GM12891 (cell line): ENCODE data around the gene NRBP1. TPM values are rescaled to one million over a fixed set of nuclear protein-coding genes. Genes with fewer than 3 reads are reported as not detected.

Experiments used
- DNase-seq: peaks from one replicate; pipeline ENCODE4 v3.0.0; 2011; ENCODE audit warnings: low spot score; ENCODE audit not compliant: insufficient read length
- FAIRE-seq: peaks from 2 replicates; lab custom pipeline; 2011; peaks lifted over from hg19 to GRCh38; lab: Jason Lieb, UNC
- PAX5 ChIP-seq: IDR thresholded peaks from 2 replicates; pipeline ENCODE4 v1.6.1; 2011; ENCODE audit warnings: low read length, moderate library complexity, mild to moderate bottlenecking; ENCODE audit not compliant: insufficient read depth, severe bottlenecking
- POLR2A ChIP-seq: IDR thresholded peaks from 2 replicates; pipeline ENCODE4 v1.6.1; 2011; ENCODE audit warnings: low read depth, low read length, control low read depth
- POLR2AphosphoS5 ChIP-seq: IDR thresholded peaks from 2 replicates; pipeline ENCODE4 v1.6.1; 2011; ENCODE audit warnings: low read depth, low read length, control low read depth
- POU2F2 ChIP-seq: IDR thresholded peaks from 2 replicates; pipeline ENCODE4 v1.6.1; 2011; ENCODE audit warnings: low read depth, mild to moderate bottlenecking, control low read depth, low read length, moderate library complexity
- SPI1 ChIP-seq: IDR thresholded peaks from 2 replicates; pipeline ENCODE4 v1.6.1; 2011; ENCODE audit warnings: low read depth, low read length, control low read depth
- TAF1 ChIP-seq: IDR thresholded peaks from 2 replicates; pipeline ENCODE4 v1.6.1; 2011; ENCODE audit warnings: low read depth, low read length, control low read depth
- polyA plus RNA-seq: library from polyadenylated mRNA; unstranded; fragments of >200 nt; gene quantifications from one replicate; pipeline ENCODE4 v1.2.1, GENCODE V29; 2012; ENCODE audit warnings: low read depth, missing spikeins, inconsistent platforms; ENCODE audit not compliant: missing spikeins

NRBP1 gene
- 56.6 TPM for polyA plus RNA-seq

DNA sequence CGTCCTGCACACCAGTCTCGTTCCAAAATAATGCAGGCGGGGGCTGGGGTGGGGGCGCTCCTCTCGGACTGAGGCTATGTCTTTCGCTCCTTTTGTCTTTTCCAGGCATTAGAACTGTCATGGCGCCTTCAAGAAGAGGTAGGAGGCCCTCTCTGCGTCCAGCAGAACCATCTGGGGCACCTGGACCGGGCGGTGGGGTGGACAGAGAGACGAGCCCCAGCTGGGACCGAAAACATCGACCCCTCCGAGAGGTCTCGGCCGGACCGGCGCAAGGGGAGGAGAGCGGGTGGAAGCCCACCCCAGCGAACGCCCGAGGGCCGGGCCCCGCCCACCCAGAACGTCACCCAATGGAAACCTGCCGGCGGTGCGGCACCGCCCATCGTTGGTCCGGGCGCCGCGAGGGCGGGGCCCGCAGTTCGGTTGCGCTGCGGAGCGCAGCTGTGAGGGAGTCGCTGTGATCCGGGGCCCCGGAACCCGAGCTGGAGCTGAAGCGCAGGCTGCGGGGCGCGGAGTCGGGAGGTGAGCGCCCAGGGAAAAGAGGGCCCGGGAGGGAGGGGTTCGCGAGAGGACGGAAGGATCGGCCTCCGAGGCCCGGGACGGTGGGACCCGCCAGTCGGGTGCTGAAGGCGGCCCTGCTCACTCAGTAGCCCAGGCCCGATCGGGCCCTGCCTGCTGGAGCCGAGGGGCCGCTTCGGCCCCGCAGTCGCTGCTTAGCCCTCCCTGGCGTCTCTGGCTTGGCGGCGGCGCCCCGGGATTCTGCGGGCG lies at the start of gene NRBP1:
TSS of gene NRBP1 (plus strand) at position 419 of the 765 bp plus-strand sequence. CDS start 4,643 bp downstream, outside the sequence.
- FAIRE-seq (peak; percentile 93), DNase-seq (peak; percentile 84)
- peak; percentile 33; the same call in 1 of the 2 replicates for TF ChIP-seq POU2F2
- TF ChIP-seq TAF1 = peak; percentile 69; the same call in 1 of the 2 replicates
- TF ChIP-seq POLR2A = peak; percentile 80
- peak; percentile 54 for TF ChIP-seq PAX5
- TF ChIP-seq SPI1 = no peak
- TF ChIP-seq POLR2AphosphoS5 = peak; percentile 72; the same call in 1 of the 2 replicates

DNA sequence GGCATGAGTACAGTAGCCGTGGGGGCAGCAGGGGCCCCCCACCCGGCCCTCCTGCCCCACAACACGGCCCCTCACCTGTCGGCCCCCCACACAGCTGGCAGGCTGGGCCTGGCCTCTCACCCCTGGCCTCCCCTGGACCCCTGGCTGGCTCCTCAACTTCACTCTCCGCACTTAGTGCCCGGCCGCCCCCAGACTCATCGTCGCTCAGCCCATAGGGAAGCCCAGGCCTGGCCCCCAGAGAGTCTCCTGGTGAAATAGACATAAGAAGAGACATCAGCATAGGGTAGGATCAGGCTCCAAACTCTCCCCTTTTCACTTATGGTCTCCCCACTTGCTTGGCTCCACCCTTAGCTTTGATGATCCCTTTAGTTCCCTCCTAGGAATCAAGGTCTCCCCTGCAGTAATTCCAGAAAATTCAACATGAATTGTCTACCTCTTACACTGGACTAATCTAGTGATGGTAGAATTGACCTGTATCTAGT lies 49.6 kb upstream of the NRBP1 start:
- DNase-seq (no peak), FAIRE-seq (no peak)
- TF ChIP-seq TAF1 = no peak
- no peak for TF ChIP-seq PAX5
- TF ChIP-seq POU2F2 = no peak
- no peak for TF ChIP-seq POLR2A
- no peak for TF ChIP-seq SPI1
- no peak for TF ChIP-seq POLR2AphosphoS5

DNA sequence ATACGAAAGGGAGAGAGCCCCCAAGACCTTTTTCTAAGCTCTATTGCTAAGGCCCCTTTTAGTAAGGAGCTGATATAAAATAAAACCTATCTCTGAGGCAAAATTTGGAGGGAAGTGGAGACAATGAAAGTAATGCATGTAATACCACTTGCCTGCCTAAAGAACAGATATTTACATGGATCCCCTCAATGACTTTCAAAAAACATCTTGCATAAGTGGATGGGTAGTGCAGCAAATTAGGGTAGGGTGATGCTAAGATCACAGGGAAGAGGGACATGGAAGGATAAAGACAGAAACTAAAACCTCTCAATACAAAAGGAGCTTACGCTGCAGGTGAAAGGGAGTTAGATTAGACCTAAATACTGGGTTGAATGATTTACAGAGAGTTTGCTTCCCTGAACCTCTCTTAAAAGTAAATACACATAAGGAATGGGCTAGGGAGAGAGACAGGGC lies 49.0 kb upstream of the NRBP1 start:
- TF ChIP-seq POLR2AphosphoS5 = no peak
- no peak for TF ChIP-seq SPI1
- no peak for TF ChIP-seq TAF1
- no peak for TF ChIP-seq POU2F2
- no peak for TF ChIP-seq POLR2A
- TF ChIP-seq PAX5 = no peak
- FAIRE-seq (no peak), DNase-seq (no peak)

DNA sequence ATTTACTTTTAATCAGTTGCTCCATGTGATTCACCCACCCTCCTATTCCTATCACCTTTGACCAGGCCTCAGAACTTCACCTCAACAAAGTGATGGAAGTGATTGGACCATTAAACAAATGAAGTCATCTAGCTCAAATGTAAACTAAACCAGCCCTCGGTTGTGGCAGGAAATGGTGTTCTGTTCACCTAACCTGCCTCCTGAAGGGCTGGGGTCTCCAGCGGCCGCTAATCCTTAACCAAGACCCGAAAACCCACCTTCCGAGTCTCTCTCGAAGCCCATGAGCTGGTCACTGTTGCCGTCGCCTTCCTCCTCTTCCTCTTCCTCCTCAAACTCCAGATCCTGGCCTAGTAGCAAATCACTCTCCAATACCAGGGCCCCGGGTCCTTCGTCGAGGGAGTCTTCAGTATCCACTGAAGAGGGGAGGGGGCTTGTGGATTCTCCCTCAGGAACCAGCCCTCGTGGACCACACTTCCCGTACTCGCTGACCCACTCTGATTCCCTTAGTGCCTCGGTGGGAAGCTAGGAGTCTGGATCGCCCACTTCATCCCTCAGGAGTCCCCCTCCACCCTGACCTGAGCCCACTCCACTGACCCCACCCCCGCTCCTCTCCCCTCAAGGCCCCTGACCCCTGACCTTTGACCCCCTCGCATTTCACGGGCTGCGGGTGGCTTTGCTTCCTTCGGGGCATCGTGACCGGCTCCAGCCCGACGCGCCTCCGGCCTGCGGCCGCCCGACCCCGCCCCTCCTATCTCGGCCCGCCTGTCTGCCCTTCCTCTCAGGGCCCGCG lies 48.4 kb upstream of the NRBP1 start:
- DNase-seq = no peak
- TF ChIP-seq PAX5 = no peak
- TF ChIP-seq SPI1 = no peak
- no peak for TF ChIP-seq TAF1
- no peak; the same call in 1 of the 2 replicates for TF ChIP-seq POLR2AphosphoS5
- no peak for TF ChIP-seq POLR2A
- TF ChIP-seq POU2F2 = no peak
- FAIRE-seq = peak; percentile 16

DNA sequence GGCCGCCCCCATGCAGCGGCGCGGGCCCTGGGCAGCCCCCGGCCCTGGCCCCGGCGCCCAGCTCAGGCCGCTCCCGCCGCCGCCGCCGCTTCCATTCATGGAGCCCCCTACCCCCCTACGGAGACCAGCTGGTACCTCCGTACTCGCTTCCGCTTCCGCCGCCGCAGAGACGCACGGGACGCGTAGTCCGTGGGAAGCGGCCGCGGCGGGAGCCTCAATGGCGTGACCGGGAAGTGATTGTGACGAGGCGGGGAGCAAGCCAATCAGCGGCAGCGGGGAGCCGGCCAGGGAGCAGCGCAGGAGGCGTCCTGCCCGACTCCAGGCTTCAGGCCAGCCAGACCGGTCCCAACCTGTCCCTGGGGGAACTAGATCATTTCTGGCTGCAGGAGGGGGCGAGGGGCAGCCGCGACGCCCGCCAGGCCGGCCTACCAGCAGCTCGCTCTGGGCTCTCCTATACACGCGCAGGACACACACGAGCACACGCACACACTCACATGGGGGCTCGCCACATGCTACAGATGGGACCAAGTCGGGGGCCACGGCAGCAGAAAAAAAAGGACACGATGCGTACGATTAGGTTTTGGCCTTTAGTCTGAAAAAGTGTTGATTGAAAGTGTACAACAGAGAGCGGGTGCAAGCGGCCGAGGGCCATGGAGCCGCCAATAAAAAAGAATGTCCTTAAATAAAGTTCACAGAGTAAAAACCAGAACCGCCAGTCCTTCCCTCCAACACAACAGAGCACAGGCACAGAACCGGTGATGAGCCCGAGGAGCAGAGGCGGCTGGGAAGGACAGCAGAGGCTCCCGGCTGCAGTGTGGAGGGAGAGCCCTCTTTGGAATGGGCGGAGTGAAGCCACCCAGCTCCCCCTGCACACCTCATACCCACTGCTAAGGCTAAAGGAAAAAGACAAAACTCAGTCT lies 47.5 kb upstream of the NRBP1 start, which contains the start of gene ZNF513:
TSS of gene ZNF513 (minus strand) at position 109 of the 920 bp plus-strand sequence. CDS start 208 bp downstream, outside the sequence.
- TF ChIP-seq POLR2A (peak; percentile 69), TAF1 (peak; percentile 72), SPI1 (0 out of 2 replicates have a peak, but pooled peaks have one; percentile 2), POU2F2 (peak; percentile 13; the same call in 1 of the 2 replicates), PAX5 (no peak), POLR2AphosphoS5 (peak; percentile 81; the same call in 1 of the 2 replicates)

DNA sequence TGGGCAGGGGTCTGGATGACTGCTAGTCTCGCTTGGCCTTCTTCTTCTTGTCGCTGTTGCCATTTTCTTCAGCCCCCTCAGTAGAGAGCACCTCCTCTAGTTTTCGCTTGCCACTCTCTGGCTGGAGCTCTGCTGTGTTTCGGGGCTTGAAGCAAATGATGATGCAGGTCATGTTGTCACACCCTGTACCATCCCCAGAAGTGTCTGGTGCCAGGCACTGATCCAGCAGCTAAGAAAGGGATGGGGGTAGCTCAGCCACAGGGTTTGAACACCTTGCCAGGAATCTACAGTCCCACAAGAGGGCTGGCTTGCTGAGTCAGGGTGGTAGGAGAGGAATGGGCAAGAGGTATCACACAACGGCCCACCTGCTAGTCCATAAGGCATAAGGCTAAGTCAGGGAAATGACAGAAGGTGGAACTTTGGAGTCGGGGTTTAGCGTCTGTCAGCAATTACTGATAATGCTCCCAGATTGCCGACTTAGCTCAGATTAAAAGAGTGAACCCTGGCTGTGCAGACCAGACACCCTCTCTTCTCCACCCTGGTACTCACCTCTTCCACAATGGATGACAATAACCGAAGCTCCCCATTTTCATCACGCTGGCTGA lies 46.8 kb upstream of the NRBP1 start:
- no peak for DNase-seq
- no peak for TF ChIP-seq POU2F2
- no peak for TF ChIP-seq POLR2AphosphoS5
- TF ChIP-seq POLR2A = no peak
- TF ChIP-seq TAF1 = no peak
- no peak for TF ChIP-seq SPI1
- no peak for TF ChIP-seq PAX5
- peak; percentile 16 for FAIRE-seq

More for the DNA sequence above, 47.5 kb upstream of the NRBP1 start, which contains the start of gene ZNF513:
- FAIRE-seq (peak; percentile 100), DNase-seq (peak; percentile 94)

DNA sequence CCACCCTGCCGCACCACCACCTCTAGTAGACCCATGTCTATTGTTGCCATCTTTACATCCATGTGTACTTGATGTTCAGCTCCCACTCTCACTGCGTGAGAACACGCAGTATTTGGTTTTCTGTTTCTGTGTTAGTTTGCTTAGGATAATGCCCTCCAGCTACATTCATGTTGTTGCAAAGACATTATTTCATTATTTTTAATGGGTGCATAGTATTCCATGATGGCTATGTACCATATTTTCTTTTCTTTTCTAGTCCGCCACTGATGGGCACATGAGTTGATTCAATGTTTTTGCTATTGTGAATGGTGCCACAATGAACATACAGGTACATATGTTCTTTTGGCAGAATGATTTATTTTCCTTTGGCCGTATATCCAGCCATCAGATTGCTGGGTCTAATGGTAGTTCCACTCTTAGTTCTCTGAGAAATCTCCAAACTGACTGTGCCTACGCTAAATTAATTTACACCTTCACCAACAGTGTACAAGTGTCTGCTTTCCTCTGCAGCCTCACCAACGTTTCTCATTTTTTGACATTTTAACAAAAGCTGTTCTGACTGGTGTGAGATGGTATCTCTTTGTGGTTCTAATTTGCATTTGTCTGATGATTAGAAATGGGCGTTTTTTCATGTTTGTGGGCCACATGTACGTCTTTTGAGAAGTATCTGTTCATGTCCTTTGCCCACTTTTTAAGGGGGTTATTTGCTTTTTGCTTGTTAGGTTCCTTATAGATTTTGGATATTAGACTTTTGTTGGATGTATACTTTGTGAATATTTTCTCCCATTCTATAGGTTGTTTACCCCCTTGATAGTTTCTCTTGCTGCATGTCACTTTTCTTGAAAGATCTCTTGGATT lies 37.4 kb upstream of the NRBP1 start:
- no peak for DNase-seq
- TF ChIP-seq TAF1 (no peak), POLR2AphosphoS5 (no peak), POU2F2 (no peak), SPI1 (no peak), PAX5 (no peak), POLR2A (no peak)
- FAIRE-seq = no peak
